ENCODE results near the gene SCN1B.

SCN1B gene

GRCh38 chr19:35015270-35015953 is 14.9 kb upstream of the SCN1B start:
- no peak overlapping the region for H2BK5ac ChIP-seq (ENCODE audit: low read length)
- no peaks in the 10 kb centered on the region for H3K4me1 ChIP-seq (ENCODE audit: control insufficient read depth in 2 of 2, insufficient read depth in 1 of 2, low read depth in 1 of 2, low read length in 2 of 2)
- H3K27me3 ChIP-seq (ENCODE audit: control insufficient read depth in 3 of 3, insufficient read depth in 3 of 3, low read depth in 1 of 3, low read length in 3 of 3), result no peaks in the 10 kb centered on the region
- H2AFZ ChIP-seq (ENCODE audit: low read length), result no peak overlapping the region
- no peak overlapping the region for H3K14ac ChIP-seq (ENCODE audit: low read length)
- H2BK15ac ChIP-seq (ENCODE audit: low read length), result no peak overlapping the region
- H4K91ac ChIP-seq (ENCODE audit: low read depth, low read length, poor library complexity), result no peak overlapping the region
- no peak overlapping the region for H3K4ac ChIP-seq (ENCODE audit: low read length)
- H3K9ac ChIP-seq (ENCODE audit: low read depth, low read length, poor library complexity), result no peak overlapping the region
- no peak overlapping the region for H3K23ac ChIP-seq (ENCODE audit: low read depth, low read length, poor library complexity)
- peaks cover 59 to 97% of the 10 kb centered on the region in 2 donors for H3K36me3 ChIP-seq (replicated peaks in 1 of 2; ENCODE audit: control insufficient read depth in 2 of 2, insufficient read depth in 2 of 2, low read length in 2 of 2)
- no peak for DNase-seq (ENCODE audit: low spot score)
- H3K4me2 ChIP-seq (ENCODE audit: insufficient read depth, low read length, poor library complexity, severe bottlenecking), result no peak overlapping the region
- no peak overlapping the region for H2AK5ac ChIP-seq (ENCODE audit: low read depth, low read length)
- peaks cover 6% of the 10 kb centered on the region for H3K79me1 ChIP-seq (ENCODE audit: low read depth, low read length)
- H4K8ac ChIP-seq (ENCODE audit: low read depth, low read length), result no peak overlapping the region
- H2BK12ac ChIP-seq (ENCODE audit: low read length), result no peak overlapping the region
- no peak overlapping the region for H3K4me3 ChIP-seq (ENCODE audit: low read length in 2 of 2)
- no peak overlapping the region for H3K18ac ChIP-seq (ENCODE audit: low read length)
- no peak overlapping the region for H3K27ac ChIP-seq (replicated peaks; ENCODE audit: low read length)
- H3K9me3 ChIP-seq (replicated peaks in 1 of 2; ENCODE audit: control insufficient read depth in 2 of 2, insufficient read depth in 1 of 2, low read depth in 1 of 2, low read length in 2 of 2), result peaks cover 0 to 2% of the 10 kb centered on the region in 2 donors
- H2BK120ac ChIP-seq (ENCODE audit: low read depth, low read length), result no peak overlapping the region
- no CpG with 5 or more reads among the region's 16 CpGs for WGBS, 2 donors (ENCODE audit: extremely low coverage in 2 of 2, insufficient read length in 2 of 2, insufficient replicate concordance in 1 of 2)

DNA sequence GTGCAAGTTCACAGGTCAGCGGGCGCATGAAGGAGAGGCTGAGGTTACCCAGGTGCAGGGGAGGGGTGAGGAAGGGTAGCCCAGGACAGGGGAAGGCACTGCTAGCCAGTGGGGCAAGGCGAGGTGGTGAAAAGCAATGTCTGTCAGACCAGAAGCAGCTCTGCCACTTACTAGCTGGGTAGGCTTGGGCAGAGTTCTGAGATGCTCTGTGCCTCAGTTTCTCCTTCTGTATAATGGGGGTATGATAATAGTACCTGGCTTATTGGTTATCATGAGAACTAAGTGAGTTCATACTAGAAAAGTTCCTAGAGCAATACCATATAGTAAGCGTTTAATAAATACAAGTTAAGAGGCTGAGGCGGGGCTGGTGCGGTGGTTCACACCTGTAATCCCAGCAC is 14.3 kb upstream of the SCN1B start:
- Histone ChIP-seq H3K4ac (ENCODE audit: low read length) (no peak overlapping the region), H3K27me3 (ENCODE audit: control insufficient read depth in 3 of 3, insufficient read depth in 3 of 3, low read depth in 1 of 3, low read length in 3 of 3) (no peaks in the 10 kb centered on the region), H4K91ac (ENCODE audit: low read depth, low read length, poor library complexity) (no peak overlapping the region), H3K27ac (replicated peaks; ENCODE audit: low read length) (no peak overlapping the region), H3K23ac (ENCODE audit: low read depth, low read length, poor library complexity) (no peak overlapping the region), H2BK15ac (ENCODE audit: low read length) (no peak overlapping the region), H2BK120ac (ENCODE audit: low read depth, low read length) (no peak overlapping the region), H3K4me2 (ENCODE audit: insufficient read depth, low read length, poor library complexity, severe bottlenecking) (no peak overlapping the region), H2AFZ (ENCODE audit: low read length) (no peak overlapping the region), H3K79me1 (ENCODE audit: low read depth, low read length) (peaks cover 7% of the 10 kb centered on the region), H3K36me3 (replicated peaks in 1 of 2; ENCODE audit: control insufficient read depth in 2 of 2, insufficient read depth in 2 of 2, low read length in 2 of 2) (peaks cover 61 to 98% of the 10 kb centered on the region in 2 donors), H2BK5ac (ENCODE audit: low read length) (no peak overlapping the region), H3K18ac (ENCODE audit: low read length) (no peak overlapping the region), H2BK12ac (ENCODE audit: low read length) (no peak overlapping the region), H4K8ac (ENCODE audit: low read depth, low read length) (no peak overlapping the region), H3K4me3 (ENCODE audit: low read length in 2 of 2) (no peak overlapping the region), H3K9me3 (replicated peaks in 1 of 2; ENCODE audit: control insufficient read depth in 2 of 2, insufficient read depth in 1 of 2, low read depth in 1 of 2, low read length in 2 of 2) (peaks cover 0 to 2% of the 10 kb centered on the region in 2 donors), H3K9ac (ENCODE audit: low read depth, low read length, poor library complexity) (no peak overlapping the region), H3K14ac (ENCODE audit: low read length) (no peak overlapping the region), H2AK5ac (ENCODE audit: low read depth, low read length) (no peak overlapping the region), H3K4me1 (ENCODE audit: control insufficient read depth in 2 of 2, insufficient read depth in 1 of 2, low read depth in 1 of 2, low read length in 2 of 2) (no peaks in the 10 kb centered on the region)
- WGBS, 2 donors (ENCODE audit: extremely low coverage in 2 of 2, insufficient read length in 2 of 2, insufficient replicate concordance in 1 of 2), result no CpG with 5 or more reads among the region's 6 CpGs
- DNase-seq (ENCODE audit: low spot score), result no peak

- no peak overlapping the region for H3K9ac ChIP-seq (ENCODE audit: low read depth, low read length, poor library complexity)
- no peak overlapping the region for H2BK5ac ChIP-seq (ENCODE audit: low read length)
- no CpG with 5 or more reads among the region's 3 CpGs for WGBS, 2 donors (ENCODE audit: extremely low coverage in 2 of 2, insufficient read length in 2 of 2, insufficient replicate concordance in 1 of 2)
- H4K8ac ChIP-seq (ENCODE audit: low read depth, low read length), result no peak overlapping the region
- no peak overlapping the region for H3K14ac ChIP-seq (ENCODE audit: low read length)
- H3K4me2 ChIP-seq (ENCODE audit: insufficient read depth, low read length, poor library complexity, severe bottlenecking), result no peak overlapping the region
- no peak overlapping the region for H2BK15ac ChIP-seq (ENCODE audit: low read length)
- no peak overlapping the region for H3K23ac ChIP-seq (ENCODE audit: low read depth, low read length, poor library complexity)
- H3K79me1 ChIP-seq (ENCODE audit: low read depth, low read length), result peaks cover 7% of the 10 kb centered on the region
- no peak overlapping the region for H2AK5ac ChIP-seq (ENCODE audit: low read depth, low read length)
- no peak overlapping the region for H2BK12ac ChIP-seq (ENCODE audit: low read length)
- DNase-seq (ENCODE audit: low spot score), result no peak
- H2BK120ac ChIP-seq (ENCODE audit: low read depth, low read length), result no peak overlapping the region
- no peaks in the 10 kb centered on the region for H3K4me1 ChIP-seq (ENCODE audit: control insufficient read depth in 2 of 2, insufficient read depth in 1 of 2, low read depth in 1 of 2, low read length in 2 of 2)
- no peak overlapping the region for H3K18ac ChIP-seq (ENCODE audit: low read length)
- no peak overlapping the region for H3K4ac ChIP-seq (ENCODE audit: low read length)
- no peak overlapping the region for H4K91ac ChIP-seq (ENCODE audit: low read depth, low read length, poor library complexity)
- H3K27me3 ChIP-seq (ENCODE audit: control insufficient read depth in 3 of 3, insufficient read depth in 3 of 3, low read depth in 1 of 3, low read length in 3 of 3), result no peaks in the 10 kb centered on the region
- H3K9me3 ChIP-seq (replicated peaks in 1 of 2; ENCODE audit: control insufficient read depth in 2 of 2, insufficient read depth in 1 of 2, low read depth in 1 of 2, low read length in 2 of 2), result peaks cover 0 to 2% of the 10 kb centered on the region in 2 donors
- H2AFZ ChIP-seq (ENCODE audit: low read length), result no peak overlapping the region
- H3K27ac ChIP-seq (replicated peaks; ENCODE audit: low read length), result no peak overlapping the region
- H3K4me3 ChIP-seq (ENCODE audit: low read length in 2 of 2), result no peak overlapping the region
- peaks cover 65 to 98% of the 10 kb centered on the region in 2 donors for H3K36me3 ChIP-seq (replicated peaks in 1 of 2; ENCODE audit: control insufficient read depth in 2 of 2, insufficient read depth in 2 of 2, low read length in 2 of 2)
Measured at GRCh38 chr19:35017507-35017906, 12.8 kb upstream of the SCN1B start.

- H3K79me1 ChIP-seq (ENCODE audit: low read depth, low read length), result peaks cover 7% of the 10 kb centered on the region
- WGBS, 2 donors (ENCODE audit: extremely low coverage in 2 of 2, insufficient read length in 2 of 2, insufficient replicate concordance in 1 of 2), result no CpG with 5 or more reads among the region's 4 CpGs
- no peaks in the 10 kb centered on the region for H3K4me1 ChIP-seq (ENCODE audit: control insufficient read depth in 2 of 2, insufficient read depth in 1 of 2, low read depth in 1 of 2, low read length in 2 of 2)
- H2BK5ac ChIP-seq (ENCODE audit: low read length), result no peak overlapping the region
- no peak overlapping the region for H3K18ac ChIP-seq (ENCODE audit: low read length)
- no peak overlapping the region for H3K9ac ChIP-seq (ENCODE audit: low read depth, low read length, poor library complexity)
- H4K8ac ChIP-seq (ENCODE audit: low read depth, low read length), result no peak overlapping the region
- H3K27me3 ChIP-seq (ENCODE audit: control insufficient read depth in 3 of 3, insufficient read depth in 3 of 3, low read depth in 1 of 3, low read length in 3 of 3), result no peaks in the 10 kb centered on the region
- H2BK120ac ChIP-seq (ENCODE audit: low read depth, low read length), result no peak overlapping the region
- H2BK12ac ChIP-seq (ENCODE audit: low read length), result no peak overlapping the region
- no peak overlapping the region for H2AK5ac ChIP-seq (ENCODE audit: low read depth, low read length)
- no peak overlapping the region for H3K23ac ChIP-seq (ENCODE audit: low read depth, low read length, poor library complexity)
- peaks cover 69 to 96% of the 10 kb centered on the region in 2 donors for H3K36me3 ChIP-seq (replicated peaks in 1 of 2; ENCODE audit: control insufficient read depth in 2 of 2, insufficient read depth in 2 of 2, low read length in 2 of 2)
- no peak overlapping the region for H3K27ac ChIP-seq (replicated peaks; ENCODE audit: low read length)
- DNase-seq (ENCODE audit: low spot score), result no peak
- no peak overlapping the region for H3K4me3 ChIP-seq (ENCODE audit: low read length in 2 of 2)
- no peak overlapping the region for H3K4me2 ChIP-seq (ENCODE audit: insufficient read depth, low read length, poor library complexity, severe bottlenecking)
- no peak overlapping the region for H3K4ac ChIP-seq (ENCODE audit: low read length)
- no peak overlapping the region for H2BK15ac ChIP-seq (ENCODE audit: low read length)
- H3K14ac ChIP-seq (ENCODE audit: low read length), result no peak overlapping the region
- peaks cover 0 to 2% of the 10 kb centered on the region in 2 donors for H3K9me3 ChIP-seq (replicated peaks in 1 of 2; ENCODE audit: control insufficient read depth in 2 of 2, insufficient read depth in 1 of 2, low read depth in 1 of 2, low read length in 2 of 2)
- H2AFZ ChIP-seq (ENCODE audit: low read length), result no peak overlapping the region
- no peak overlapping the region for H4K91ac ChIP-seq (ENCODE audit: low read depth, low read length, poor library complexity)
Measured at GRCh38 chr19:35018379-35018778, 11.9 kb upstream of the SCN1B start.
